Stimulated activated CD8-positive, alpha-beta memory T cell treated with anti-CD3 and anti-CD28 coated beads, Interleukin-15, amount 100 ng/mL, for 48 hours (primary cell): ENCODE data around the gene ABHD12B.

ENCODE experiments used
- DNase-seq, 2 donors: peaks; one replicate each; pipeline ENCODE4 v3.0.0-alpha.2; 2020; ENCODE audit warnings: low read depth in 2 of 2

Gene ABHD12B, protein sequence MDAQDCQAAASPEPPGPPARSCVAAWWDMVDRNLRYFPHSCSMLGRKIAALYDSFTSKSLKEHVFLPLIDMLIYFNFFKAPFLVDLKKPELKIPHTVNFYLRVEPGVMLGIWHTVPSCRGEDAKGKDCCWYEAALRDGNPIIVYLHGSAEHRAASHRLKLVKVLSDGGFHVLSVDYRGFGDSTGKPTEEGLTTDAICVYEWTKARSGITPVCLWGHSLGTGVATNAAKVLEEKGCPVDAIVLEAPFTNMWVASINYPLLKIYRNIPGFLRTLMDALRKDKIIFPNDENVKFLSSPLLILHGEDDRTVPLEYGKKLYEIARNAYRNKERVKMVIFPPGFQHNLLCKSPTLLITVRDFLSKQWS

DNA sequence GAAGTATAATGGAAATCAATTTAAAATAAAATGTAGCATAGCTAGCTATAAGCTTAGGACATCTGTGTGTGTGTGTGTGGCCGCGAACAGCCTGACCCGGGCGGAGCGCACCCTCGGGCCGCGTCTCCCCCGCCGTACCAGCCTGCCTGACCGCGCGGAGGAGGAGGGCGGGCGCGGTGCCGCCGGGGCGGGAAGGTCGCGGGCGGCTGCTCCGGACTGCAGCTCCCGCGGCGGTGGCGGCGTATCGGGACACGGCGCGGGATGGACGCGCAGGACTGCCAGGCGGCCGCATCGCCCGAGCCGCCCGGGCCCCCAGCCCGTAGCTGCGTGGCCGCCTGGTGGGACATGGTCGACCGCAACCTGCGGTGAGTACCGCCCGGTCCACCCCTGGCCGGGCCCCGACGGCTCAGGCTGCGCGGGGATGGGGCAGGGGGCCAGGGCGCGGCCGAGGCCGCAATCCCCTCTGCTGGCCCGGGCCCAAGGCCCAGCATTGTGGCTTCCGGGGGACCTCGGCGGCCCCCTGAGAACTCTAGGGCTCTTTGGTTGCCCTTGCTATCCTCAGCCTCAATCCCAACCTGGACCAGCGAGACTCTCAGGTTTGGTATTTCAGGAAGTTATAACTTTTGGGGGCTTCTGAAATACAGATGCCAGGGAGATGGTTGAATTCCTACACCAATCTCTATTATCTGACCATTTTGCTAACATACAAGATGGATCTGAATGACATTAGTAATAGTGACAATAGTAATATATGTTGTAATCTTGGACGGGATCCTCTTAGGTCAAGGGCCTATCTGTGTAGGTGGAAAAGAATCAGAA is at the start of gene ABHD12B:
TSS of gene ABHD12B (plus strand) at position 140 of the 819 bp plus-strand sequence. CDS start at position 262, 122 bp downstream.
- DNase-seq: no peak

DNA sequence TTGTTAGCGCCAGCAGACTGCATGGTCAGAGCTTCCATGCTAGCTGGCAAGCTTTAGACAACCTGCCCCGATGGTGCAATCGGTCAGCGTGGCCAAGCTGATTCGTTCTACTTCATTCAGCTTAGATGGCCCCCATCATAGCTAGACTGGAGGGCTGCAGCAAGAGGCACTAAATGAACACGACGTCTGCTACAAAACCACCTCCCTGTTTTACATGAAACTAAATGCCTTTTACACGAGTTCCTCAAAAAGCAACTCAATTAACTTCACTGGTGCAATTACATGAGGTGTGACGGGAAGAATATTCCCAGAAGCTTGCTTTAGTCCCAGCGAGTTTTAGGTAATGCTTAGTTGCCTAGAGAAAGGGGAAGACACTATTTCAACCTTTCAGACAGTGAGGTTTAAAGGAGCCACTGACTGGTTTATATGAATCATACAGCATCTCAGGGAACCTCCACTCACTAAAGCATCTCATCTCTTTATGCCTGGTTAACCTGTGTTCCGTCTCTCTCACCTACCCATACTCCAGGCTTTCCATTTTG is 49.3 kb upstream of the ABHD12B start:
- DNase-seq: no peak

DNA sequence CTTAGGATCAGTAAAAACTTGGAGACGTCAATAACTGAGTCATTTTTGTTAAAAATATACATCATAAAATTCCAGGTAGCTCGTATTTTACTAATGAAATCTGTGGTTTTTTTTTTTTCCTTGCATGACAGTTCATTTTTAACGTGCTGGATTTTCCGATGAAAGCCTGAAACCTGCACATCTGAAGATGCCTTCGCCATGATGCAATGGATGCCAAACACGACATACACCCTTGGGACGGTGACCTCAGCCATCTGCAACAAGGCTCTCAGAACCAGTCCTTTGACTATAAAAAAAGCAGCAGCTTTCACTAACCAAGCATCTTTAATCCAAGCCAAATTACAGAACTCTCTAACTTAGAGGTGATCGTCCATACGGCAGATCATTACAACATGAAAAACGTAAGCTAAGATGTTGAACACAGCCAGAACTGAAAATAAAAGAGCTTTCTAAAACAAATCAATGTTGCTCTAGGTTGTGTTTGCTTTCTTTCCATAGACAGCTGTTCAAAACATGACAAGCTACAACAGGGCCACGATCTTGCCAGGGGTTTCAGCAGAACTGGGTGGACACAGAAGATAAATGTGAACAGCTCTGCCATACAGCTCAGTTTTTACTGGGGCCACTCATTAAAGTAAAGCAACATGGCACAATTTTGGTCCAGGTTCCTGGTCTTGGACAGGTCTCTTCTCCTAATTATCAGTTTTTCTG is 48.6 kb upstream of the ABHD12B start:
- no peak for DNase-seq

DNA sequence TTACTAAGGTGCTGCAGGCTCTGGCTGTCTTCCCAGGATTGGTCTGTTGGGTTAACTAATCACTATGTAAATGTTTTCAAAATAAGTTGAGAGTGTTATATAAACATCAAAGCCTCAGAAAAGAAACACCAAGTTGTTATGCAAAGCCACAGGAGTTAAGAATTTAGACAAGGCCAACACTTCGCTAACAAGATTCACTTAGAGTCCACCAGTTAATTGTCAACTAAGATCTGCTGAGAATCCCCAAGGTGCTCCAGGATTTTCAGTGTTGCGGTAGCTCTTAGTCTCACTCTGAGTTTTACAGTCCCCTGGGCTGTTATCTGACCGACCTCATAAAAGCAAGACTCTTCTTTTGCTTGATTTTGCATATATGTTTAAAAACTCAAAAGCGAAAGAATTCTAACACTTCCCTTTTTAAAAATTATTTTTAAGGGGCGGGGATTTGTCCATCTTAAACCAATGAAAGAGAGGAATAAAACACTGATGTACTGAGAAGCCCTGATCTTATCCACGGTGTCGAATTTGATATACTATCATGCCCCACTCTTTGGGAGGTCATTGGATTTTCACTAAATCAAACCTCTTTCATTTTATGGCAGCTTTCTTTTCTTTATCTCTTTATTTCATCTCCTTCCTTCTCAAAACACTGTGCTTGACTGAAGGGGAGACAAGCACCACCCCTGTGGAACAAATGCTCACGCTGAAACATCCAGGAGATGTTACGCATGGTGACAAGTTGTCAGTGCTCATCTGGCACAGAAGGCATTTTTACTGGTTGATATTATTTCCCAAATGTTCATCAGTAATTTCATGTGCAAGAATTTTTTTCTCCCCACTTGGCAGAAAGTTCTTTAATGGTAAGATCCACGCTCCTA is 47.9 kb upstream of the ABHD12B start:
- DNase-seq: no peak

DNA sequence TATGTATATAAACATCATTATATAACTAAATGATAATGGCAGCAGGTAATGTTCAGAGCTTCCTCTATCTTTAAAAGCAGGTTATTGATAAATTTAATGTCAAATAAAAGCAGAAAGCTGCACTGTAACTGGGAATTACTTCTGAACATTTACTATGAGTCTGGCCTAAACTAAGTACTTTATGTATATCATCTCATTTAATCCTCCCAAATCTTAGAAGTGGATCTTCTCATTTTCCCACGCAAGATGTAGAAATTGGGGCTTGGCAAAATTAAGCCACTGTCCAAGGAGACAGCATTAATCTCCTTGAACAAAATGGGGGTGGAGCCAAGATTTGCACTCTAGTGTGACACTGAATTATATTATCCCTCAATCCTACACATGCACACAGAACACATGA is 46.5 kb upstream of the ABHD12B start:
- no peak for DNase-seq

DNA sequence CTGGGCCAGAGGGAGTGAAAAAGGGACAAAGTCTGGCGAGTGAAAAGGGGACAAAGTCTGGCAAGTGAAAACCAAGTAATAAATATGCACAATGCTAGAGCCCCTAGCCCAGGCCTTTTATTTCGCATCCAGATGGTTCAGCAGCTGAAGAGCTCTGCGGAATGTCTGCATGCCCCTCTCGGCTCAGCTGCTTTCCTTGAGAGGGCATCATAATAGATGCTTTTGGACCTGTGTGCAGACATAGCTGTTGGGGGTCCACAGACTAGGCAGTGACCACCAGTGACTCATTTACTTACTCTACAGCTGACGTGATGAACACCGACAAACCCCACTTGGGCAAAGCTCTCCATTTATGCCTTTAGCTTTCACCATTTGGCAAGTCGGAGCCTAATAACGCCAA is 45.2 kb upstream of the ABHD12B start:
- DNase-seq: no peak

DNA sequence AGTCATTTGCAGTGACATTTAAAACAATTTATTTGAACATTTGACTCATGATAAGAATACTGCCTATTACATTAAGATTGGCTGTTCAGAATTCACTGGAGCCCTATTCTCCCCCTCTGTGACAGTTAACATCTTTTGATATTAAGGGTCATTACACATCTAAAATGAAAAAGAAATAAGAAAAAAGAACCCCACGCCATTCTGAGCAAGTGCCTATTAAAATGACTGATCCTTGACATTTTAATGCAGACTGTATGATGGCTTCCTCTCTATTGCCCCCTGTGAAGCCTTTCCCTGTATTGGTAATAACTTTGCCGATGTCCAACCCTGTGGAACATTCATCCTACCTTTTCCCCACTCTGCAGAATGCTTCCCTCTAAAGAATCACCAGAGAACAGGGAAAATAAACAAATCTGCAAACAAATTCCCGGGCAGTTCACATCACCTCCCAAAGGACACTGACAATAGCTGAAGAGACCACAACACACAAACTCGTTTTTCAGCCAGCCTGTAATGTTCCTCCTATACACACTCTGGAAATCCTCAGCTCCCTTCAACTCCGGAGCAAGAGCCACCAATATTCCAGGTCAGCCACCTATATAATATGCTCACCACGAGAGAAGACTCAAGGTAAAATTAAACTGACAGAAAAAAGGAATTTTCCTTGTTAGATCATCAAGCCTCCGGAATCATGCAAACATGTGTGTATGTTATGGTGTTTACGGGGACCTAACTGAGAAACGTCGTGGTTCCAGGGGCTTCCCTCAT is 42.9 kb upstream of the ABHD12B start:
- DNase-seq: no peak

DNA sequence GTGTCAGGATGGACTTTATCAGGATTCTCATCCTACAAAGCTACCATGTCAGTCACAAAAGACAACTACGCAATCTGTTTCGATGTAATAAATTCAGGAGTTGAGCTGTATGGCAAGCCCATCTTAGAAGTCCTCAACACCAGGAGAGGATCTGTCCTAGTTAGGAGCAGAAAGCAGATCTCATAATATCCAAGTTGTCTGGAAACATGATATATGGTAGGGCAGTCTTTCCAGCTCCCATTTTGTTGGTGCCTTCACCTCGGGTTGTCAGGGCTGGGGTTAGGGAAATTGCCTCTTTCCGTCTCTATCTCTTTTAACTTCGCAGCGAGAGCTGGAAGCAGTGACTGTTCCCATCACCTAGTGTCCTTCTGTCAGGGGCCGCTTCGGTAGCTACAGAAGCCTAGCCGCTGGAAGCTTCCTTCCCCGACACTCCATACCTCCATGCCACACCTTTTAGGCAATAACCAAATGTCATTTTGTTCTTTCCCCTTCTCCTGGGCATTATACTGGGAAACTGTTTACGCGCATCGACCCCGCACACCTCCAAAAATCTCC is 42.3 kb upstream of the ABHD12B start:
- no peak for DNase-seq

DNA sequence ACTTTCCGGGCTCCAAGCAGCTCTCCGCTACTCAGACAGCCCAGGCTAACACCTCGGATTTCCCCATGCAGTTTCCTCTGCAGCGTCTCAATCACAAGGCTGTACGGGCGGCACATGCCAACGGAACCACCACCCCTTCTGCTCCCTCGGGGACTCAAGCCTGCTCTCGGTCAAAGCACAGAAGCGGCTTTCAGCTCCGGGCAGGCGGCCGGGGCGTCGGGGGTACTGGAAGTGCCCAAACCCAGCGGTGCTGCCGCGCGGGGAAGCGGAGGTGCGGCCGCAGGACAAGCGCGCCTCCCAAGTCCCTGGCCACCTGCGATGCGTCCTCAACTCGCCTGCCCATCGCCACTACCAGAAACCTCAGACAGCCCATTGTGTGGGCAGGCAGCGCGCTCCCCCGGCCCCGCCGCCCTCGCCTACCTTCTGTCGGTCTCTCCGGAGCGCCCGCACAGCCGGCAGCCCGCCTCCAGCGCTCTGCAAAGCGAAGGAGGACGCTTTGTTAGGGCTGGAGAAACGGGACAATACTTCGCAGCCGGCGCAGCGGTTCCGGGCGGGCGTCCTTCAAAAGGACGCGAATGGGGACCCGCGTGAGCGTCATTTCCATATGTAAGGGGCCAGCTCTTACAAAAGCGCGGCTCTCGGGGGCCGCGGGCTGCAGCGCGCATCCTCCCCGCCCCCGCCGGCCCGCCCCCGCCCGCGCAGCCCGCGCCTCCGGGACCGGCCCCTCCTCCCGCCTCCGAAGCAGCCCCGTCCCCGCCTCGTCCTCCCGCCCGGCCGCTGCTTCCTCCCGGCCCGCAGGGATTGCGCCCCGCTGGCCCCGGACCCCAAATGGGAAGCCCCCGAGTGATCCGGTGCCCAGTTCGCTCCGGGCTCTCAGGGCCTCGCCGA is 41.6 kb upstream of the ABHD12B start:
- DNase-seq: peak; percentile 40 to 41

DNA sequence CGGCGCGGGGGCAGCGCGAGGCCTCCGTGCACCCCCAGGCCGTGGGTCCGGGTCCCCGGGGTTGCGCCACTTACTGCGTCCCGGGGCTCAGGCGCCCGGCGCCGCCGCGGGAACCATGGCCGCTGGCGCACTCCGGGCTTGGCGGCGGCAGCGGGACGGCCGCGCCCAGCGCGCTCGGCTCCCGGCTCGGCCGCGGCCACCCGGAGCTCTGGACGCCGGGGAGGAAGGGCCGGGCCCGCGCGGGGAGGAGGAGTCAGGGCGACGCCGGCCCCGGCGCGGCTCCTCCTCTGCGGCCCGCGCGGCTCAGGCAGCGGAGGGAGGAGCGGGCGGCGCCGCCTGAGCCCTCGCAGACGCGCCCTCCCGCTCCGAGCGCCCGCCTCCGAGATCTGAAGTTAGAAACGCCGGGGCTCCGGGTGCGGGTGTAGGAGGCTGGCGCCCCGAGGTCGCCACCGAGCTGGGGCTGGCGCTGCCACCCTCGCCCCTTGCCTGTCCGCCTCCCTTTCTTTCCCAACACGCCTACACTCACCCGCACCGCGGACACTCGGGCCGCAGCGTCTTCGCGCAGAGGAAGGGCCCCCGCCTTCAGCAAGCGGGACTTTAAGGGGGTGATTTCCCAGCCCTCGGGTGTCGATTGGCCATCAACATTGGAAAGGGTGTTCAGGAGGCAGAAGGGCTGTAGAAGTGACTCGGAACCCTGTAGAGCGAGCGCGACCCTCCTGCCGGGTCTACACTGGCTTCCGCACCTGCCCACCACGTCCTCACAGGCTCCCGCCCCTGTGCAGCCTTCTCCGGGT is 40.7 kb upstream of the ABHD12B start, which contains the start of gene NIN:
TSS of gene NIN (minus strand) at position 231 of the 794 bp plus-strand sequence. CDS start 9,106 bp downstream, outside the sequence.
- peak; percentile 55 to 63 for DNase-seq

DNA sequence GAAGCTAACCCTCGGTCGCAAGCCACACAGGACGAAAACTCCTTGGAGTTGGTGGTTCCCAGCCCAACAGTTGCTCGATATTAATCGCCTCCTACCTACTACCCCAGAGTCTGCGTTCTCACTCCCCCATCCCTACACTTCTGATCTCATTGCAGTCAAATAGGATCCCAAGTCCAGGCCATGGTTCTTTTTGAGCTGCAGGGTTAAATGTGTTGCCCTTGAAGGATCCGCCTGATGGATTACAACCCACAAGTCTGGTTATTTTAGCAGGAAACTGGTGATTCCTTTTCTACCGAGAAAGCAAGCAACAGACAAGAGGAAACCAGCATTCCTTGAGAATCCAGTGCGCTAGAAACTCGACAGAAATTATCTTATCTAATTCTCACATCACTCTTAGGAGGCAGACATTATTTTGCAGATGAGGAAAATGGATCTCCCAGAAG is 40.1 kb upstream of the ABHD12B start:
- DNase-seq: no peak

DNA sequence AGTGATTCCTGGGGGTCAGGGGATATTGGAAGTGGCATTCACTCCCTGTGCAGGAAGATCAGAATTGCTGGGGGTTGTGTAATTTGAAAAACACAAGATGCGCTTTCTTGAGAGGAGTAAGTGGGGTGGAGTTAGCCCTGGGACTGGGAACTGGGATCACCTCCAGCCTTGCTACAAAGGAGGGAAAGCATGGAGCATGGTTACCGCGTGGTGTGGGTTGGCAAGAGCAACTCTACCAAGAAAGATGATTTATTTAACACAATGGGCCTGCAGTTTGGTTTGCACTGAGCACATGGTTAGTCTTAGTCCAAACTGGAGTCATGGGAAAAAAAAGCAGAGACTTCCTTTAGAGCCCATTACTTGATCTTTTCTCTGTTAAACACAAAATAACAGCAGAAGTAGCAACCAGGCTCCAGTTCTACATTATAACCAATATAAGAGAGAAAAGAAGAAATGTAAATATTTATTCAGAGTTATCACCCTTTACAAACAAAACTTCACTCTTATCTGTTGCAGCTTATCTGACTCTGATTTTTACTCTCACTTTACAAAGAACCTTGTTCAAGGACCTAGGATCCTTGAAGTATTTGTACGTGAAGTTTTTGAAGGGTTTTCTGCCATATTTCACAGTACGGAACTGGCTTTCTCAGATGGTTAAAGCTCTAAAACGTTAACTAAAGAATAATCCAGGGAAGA is 38.8 kb upstream of the ABHD12B start:
- DNase-seq: no peak

DNA sequence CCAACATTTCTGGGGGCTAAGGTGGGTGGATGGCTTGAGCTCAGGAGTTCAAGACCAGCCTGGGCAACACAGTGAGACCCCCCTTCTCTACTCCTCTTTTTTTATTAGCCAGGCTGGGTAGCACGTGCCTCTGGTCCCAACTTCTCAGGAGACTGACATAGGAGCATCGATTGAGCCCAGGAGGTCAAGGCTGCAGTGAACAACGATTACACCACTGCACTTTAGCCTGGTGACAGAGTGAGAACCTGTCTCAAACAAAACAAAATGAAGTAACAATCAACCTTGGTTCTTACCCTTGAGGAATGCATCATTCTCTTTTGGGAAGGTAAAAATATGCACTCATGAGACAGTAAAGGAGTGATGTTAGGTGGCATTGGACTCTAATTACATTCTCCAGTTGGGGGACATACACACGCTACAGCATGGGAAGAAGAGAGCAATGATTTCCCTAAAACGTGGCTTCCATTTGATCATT is 37.0 kb upstream of the ABHD12B start:
- DNase-seq: no peak

DNA sequence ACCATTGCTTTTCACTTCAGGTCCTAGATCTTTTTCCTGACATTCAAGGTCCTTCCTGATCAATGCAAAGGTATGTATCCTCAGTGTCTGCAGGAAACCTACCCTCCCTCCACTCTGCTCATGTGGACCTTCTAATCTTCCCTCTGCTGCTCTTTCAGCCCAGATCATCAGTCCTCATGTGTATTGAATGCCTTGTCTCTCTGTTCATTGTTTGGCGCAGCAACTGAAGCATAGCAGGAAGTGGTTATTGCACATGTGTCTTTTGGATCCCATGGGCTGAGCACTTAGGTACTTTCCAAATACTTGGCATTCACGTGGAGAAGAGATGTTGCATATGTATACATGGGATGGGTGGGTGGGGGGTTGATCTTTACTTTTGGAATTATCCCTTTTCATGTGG is 36.6 kb upstream of the ABHD12B start:
- no peak for DNase-seq

DNA sequence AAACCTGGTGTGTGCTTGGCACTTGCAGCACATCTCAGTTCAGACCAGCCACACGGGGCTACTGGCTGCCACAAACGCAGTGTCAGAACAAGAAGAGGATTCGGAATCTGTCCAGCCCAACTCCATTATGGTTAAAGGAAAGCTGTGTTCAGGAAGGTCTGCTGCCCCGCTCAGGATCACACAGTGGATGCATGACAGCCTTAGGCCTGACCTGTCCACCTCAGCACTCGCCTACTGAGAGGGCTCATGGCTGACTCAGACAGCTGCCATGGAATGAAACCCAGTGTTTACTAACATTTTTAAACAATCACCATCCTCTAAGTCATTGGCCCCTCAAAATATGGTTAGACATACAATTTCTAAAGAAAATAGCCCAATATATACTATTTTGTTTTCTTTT is 35.3 kb upstream of the ABHD12B start:
- no peak for DNase-seq

DNA sequence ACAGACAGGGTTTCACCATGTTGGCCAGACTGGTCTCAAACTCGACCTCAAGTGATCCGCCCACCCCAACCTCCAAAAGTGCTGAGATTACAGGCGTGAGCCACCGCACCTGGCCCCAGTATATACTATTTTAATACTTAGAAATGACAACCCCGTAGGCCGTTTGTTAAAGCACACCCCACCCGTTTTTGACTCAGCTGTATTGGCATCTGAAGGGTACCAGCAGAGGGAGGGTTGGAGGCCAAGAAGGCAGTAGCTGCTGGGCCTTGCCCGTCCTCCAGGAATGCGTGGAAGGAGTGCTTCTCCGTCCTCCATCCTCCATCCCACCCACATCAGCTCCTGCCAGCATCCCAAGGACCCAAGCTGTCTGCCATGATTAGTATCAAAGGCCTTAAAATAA is 34.6 kb upstream of the ABHD12B start:
- DNase-seq: no peak

DNA sequence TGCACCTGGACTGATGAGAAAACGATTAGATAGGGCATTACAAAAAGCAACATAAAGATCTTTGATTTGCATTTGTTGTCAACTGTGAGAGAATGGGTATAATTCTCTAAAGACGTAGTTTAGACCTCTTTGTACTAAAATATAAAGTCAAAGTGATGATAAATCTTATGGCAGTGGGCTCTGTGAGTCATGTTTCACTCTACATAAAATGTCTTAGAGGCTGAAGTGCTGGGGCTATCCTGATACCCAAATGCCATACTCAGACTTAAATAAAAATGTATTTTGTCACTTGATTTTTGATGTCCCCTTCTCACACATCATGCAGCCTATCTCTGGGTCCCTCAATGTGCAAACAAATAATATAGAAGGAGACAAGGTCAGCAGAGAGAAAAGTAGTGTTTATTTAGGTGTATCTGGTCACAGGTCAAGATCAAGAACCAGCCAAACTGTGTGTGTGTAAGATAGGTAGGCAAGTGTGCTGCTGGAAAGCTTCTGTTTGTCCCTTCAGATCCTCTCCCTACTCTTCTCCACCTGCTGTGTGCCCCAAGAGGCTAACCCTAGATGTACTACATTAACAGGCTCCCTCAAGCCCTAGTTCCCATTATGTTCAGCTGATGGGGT is 33.9 kb upstream of the ABHD12B start:
- DNase-seq: no peak
